Fibroblast of pulmonary artery (primary cell): Measurements from ENCODE around the gene B9D1.

ENCODE experiments used
- DNase-seq: peaks from one replicate; pipeline ENCODE4 v3.0.0-alpha.2; 2010; ENCODE audit warnings: low read depth
- H3K4me3 ChIP-seq: replicated peaks from 2 replicates; pipeline ENCODE4 v1.5.1; 2011; ENCODE audit warnings: low read depth, mild to moderate bottlenecking, control low read depth, low read length, moderate library complexity
- TF ChIP-seq, protein P1 (sequence below): IDR thresholded peaks from 2 replicates; pipeline ENCODE4 v1.5.1; 2011; ENCODE audit warnings: mild to moderate bottlenecking, control low read depth, low read length, inconsistent platforms; ENCODE audit errors: missing control alignments

B9D1 gene

DNA sequence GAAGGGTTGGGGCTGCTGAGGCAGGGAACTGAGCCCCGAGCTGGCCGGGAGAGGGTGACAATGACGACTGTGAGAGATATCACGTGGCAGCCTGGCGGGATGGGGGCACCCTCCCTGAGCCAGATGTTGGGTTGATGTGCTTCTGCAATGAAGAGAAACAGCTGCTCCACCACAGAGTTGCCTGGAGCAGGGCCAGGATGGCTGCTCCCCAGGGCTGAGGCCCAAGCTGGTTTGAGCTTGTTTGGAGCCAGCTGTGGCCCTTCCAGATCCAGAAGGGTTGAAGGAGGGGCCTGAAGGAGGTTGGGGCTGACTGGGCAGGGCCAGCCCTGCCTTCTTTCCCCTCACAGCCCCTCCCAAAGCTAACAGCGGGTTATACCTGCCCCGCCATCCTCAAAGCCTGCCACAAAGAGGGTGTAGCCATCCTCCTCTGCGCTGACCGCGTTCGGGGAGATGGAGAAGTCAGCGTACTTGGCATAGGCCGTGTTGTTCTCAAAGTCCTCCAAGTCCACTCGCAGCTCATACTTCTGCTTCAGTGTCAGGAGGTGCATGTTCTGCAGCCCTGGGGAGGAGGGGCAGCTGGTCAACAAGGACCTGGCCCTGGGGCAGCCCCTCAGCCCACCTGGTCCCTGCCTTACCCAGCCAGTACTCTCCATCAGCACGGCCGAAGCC is 22.3 kb upstream of the B9D1 start:
- DNase-seq: peak; percentile 96
- H3K4me3 ChIP-seq: peak overlapping the region; percentile 58
- TF ChIP-seq, protein P1, sequence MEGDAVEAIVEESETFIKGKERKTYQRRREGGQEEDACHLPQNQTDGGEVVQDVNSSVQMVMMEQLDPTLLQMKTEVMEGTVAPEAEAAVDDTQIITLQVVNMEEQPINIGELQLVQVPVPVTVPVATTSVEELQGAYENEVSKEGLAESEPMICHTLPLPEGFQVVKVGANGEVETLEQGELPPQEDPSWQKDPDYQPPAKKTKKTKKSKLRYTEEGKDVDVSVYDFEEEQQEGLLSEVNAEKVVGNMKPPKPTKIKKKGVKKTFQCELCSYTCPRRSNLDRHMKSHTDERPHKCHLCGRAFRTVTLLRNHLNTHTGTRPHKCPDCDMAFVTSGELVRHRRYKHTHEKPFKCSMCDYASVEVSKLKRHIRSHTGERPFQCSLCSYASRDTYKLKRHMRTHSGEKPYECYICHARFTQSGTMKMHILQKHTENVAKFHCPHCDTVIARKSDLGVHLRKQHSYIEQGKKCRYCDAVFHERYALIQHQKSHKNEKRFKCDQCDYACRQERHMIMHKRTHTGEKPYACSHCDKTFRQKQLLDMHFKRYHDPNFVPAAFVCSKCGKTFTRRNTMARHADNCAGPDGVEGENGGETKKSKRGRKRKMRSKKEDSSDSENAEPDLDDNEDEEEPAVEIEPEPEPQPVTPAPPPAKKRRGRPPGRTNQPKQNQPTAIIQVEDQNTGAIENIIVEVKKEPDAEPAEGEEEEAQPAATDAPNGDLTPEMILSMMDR: no peak

- no peak overlapping the region for H3K4me3 ChIP-seq
- DNase-seq: no peak
- TF ChIP-seq, protein P1: no peak
Measured at GRCh38 chr17:19383681-19384470, 21.4 kb upstream of the B9D1 start.

DNA sequence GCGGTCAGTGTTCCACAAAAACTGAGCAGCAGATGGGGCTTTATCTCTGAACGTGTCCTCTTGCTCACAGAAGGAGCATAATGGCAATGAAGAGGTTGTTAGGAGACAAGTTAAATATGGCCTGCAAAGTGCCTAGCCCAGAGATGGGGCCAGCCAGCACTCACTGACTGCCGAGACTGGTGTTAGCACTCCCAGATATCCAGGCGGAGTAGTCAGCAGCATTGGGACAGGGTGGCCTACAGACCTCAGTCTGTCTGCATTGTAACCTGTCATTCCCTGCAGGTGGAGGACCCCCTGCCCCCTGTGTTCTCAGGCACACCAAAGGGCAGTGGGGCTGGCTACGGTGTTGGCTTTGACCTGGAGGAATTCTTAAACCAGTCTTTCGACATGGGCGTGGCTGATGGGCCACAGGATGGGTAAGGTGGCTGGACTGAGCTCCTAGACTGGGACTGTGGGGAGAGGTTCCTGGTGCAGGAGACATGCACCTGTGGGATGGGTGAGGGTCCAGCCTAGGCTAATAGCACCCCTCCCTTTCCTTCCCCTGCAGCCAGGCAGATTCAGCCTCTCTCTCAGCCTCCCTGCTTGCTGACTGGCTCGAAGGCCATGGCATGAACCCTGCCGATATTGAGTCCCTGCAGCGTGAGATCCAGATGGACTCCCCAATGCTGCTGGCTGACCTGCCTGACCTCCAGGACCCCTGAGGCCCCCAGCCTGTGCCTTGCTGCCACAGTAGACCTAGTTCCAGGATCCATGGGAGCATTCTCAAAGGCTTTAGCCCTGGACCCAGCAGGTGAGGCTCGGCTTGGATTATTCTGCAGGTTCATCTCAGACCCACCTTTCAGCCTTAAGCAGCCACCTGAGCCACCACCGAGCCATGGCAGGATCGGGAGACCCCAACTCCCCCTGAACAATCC is 20.3 kb upstream of the B9D1 start:
- TF ChIP-seq, protein P1: no peak
- no peak for DNase-seq
- H3K4me3 ChIP-seq: no peak overlapping the region

GRCh38 chr17:19381741-19382444 is 19.4 kb upstream of the B9D1 start:
- no peak overlapping the region for H3K4me3 ChIP-seq
- no peak for DNase-seq
- TF ChIP-seq, protein P1: no peak

DNA sequence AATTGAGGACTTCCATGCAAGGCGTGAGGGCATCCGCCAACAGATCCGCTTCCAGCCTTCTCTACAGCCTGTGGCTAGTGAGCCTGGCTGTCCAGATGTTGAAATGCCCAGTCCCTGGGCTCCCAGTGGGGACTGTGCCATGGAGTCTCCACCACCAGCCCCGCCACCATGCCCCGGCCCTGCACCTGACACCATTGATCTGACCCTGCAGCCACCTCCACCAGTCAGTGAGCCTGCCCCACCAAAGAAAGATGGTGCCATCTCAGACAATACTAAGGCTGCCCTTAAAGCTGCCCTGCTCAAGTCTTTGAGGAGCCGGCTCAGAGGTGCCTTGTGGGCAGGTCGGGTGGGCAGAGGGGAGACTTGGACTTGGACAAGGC is 18.8 kb upstream of the B9D1 start:
- TF ChIP-seq, protein P1: no peak
- no peak for DNase-seq
- H3K4me3 ChIP-seq: no peak overlapping the region
